ENCODE data around the gene PDS5A.

GRCh38 chr4:39947963-39948362 lies 29.7 kb downstream of the PDS5A start:
- TF ChIP-seq CTCF (IDR thresholded peaks at IDR 0.05; ENCODE audit: insufficient read depth, low read length) (no peak), GABPA (IDR thresholded peaks at IDR 0.05; ENCODE audit: low read depth) (no peak)
- TF ChIP-seq, protein P1, sequence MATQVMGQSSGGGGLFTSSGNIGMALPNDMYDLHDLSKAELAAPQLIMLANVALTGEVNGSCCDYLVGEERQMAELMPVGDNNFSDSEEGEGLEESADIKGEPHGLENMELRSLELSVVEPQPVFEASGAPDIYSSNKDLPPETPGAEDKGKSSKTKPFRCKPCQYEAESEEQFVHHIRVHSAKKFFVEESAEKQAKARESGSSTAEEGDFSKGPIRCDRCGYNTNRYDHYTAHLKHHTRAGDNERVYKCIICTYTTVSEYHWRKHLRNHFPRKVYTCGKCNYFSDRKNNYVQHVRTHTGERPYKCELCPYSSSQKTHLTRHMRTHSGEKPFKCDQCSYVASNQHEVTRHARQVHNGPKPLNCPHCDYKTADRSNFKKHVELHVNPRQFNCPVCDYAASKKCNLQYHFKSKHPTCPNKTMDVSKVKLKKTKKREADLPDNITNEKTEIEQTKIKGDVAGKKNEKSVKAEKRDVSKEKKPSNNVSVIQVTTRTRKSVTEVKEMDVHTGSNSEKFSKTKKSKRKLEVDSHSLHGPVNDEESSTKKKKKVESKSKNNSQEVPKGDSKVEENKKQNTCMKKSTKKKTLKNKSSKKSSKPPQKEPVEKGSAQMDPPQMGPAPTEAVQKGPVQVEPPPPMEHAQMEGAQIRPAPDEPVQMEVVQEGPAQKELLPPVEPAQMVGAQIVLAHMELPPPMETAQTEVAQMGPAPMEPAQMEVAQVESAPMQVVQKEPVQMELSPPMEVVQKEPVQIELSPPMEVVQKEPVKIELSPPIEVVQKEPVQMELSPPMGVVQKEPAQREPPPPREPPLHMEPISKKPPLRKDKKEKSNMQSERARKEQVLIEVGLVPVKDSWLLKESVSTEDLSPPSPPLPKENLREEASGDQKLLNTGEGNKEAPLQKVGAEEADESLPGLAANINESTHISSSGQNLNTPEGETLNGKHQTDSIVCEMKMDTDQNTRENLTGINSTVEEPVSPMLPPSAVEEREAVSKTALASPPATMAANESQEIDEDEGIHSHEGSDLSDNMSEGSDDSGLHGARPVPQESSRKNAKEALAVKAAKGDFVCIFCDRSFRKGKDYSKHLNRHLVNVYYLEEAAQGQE (IDR thresholded peaks at IDR 0.05; ENCODE audit: insufficient replicate concordance, low read depth), result no peak

All from HL-60 (cell line).